ENCODE data around the gene VSX1. TPM values are rescaled to one million over a fixed set of nuclear protein-coding genes. Genes with fewer than 3 reads are reported as not detected.

The VSX1 gene
- total RNA-seq, 1 experiment from 2014 or later, result not detected

GRCh38 chr20:25053255-25054031 is 28.5 kb downstream of the VSX1 start:
- DNase-seq (ENCODE audit: low spot score), result no peak

GRCh38 chr20:25052255-25053194 is 29.4 kb downstream of the VSX1 start:
- DNase-seq (ENCODE audit: low spot score), result no peak

- no peak for DNase-seq (ENCODE audit: low spot score)
These were observed 30.4 kb downstream of the VSX1 start for GRCh38 chr20:25051386-25052155.

- no peak for DNase-seq (ENCODE audit: low spot score)
These were observed 31.2 kb downstream of the VSX1 start for GRCh38 chr20:25050501-25051350.

- DNase-seq (ENCODE audit: low spot score), result no peak
These were observed 31.9 kb downstream of the VSX1 start for GRCh38 chr20:25050082-25050481.

GRCh38 chr20:25049261-25050060 is 32.5 kb downstream of the VSX1 start:
- DNase-seq (ENCODE audit: low spot score), result no peak

- DNase-seq (ENCODE audit: low spot score), result no peak
These were observed 33.4 kb downstream of the VSX1 start for GRCh38 chr20:25048519-25048952.

GRCh38 chr20:25047766-25048165 is 34.2 kb downstream of the VSX1 start:
- DNase-seq (ENCODE audit: low spot score), result no peak

GRCh38 chr20:25046736-25047666 is 34.9 kb downstream of the VSX1 start:
- no peak for DNase-seq (ENCODE audit: low spot score)

- DNase-seq (ENCODE audit: low spot score), result no peak
These were observed 35.7 kb downstream of the VSX1 start for GRCh38 chr20:25046181-25046641.

GRCh38 chr20:25045343-25045712 is 36.6 kb downstream of the VSX1 start:
- DNase-seq (ENCODE audit: low spot score), result no peak

GRCh38 chr20:25044660-25045342 is 37.1 kb downstream of the VSX1 start:
- no peak for DNase-seq (ENCODE audit: low spot score)

GRCh38 chr20:25044261-25044560 is 37.7 kb downstream of the VSX1 start:
- DNase-seq (ENCODE audit: low spot score), result no peak

- no peak for DNase-seq (ENCODE audit: low spot score)
These were observed 38.3 kb downstream of the VSX1 start for GRCh38 chr20:25043499-25044260.

- DNase-seq (ENCODE audit: low spot score), result no peak
These were observed 39.1 kb downstream of the VSX1 start for GRCh38 chr20:25042531-25043498.

GRCh38 chr20:25041813-25042530 is 40.0 kb downstream of the VSX1 start:
- no peak for DNase-seq (ENCODE audit: low spot score)

All from HT-29 (cell line).